Mucosa of gallbladder (tissue), 1 donor: ENCODE data around the gene ACBD5. TPM values are rescaled to one million over a fixed set of nuclear protein-coding genes. Genes with fewer than 3 reads are reported as not detected.

Experiments used
- DNase-seq: peaks from one replicate; pipeline ENCODE4 v3.0.0-alpha.2; 2020; ENCODE audit warnings: low spot score
- total RNA-seq: library from RNA; stranded (reverse); gene quantifications from one replicate; pipeline ENCODE4 v1.2.1, GENCODE V29; 2021
- donor health status: DM: no; HTN: no; CAD: no.

ACBD5 gene
- total RNA-seq, 1 donor from 2014 or later, result 34.4 TPM

GRCh38 chr10:27152687-27153086 lies 87.9 kb downstream of the ACBD5 start:
- no peak for DNase-seq

DNA sequence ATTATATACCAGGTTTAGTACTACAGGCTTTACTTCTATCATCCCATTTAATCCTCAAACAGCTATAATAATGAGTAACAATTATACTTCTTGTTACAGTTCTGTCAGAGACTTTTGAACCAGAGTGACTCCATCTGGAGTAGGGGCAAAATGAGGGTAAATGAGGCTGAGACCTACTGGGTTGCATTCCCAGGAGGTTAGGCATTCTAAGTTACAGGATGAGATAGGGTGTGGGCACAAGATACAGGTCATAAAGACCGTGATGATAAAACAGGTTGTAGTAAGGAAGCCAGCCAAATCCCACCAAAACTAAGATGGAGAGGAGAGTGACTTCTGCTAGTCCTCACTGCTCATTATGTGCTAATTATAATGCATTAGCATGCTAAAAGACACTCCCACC lies 90.3 kb downstream of the ACBD5 start:
- DNase-seq, result no peak

- DNase-seq, result no peak
These were observed 92.9 kb downstream of the ACBD5 start for GRCh38 chr10:27147701-27148100.

GRCh38 chr10:27145937-27146336 lies 94.7 kb downstream of the ACBD5 start:
- no peak for DNase-seq

Other genes with a start within 250 kb of the ACBD5 start
- gene ANKRD26, start 140.3 kb downstream of the ACBD5 start, total RNA-seq, result 7.7 TPM
- 87.9 TPM for gene YME1L1, start 86.4 kb downstream of the ACBD5 start, total RNA-seq
- gene MASTL, start 85.4 kb downstream of the ACBD5 start, total RNA-seq, result 5.0 TPM